ENCODE measurements around the gene NEDD9. TPM values are rescaled to one million over a fixed set of nuclear protein-coding genes. Genes with fewer than 3 reads are reported as not detected.

NEDD9 gene
- polyA plus RNA-seq, 3 donors = 18.2 to 35.9 (median 33.0) TPM

- peaks cover 43 to 44% of the 10 kb centered on the region in 2 donors for H3K36me3 Mint-ChIP-seq
- H3K4me3 ChIP-seq (replicated peaks in 1 of 3; ENCODE audit: low read depth in 2 of 3, low read length in 3 of 3) = no peak overlapping the region
- H4K20me1 ChIP-seq (ENCODE audit: insufficient read depth, low read length) = peaks cover 22% of the 10 kb centered on the region
- no peak overlapping the region for H2AFZ ChIP-seq (ENCODE audit: insufficient read depth, low read depth, low read length, poor library complexity, severe bottlenecking)
- no peaks in the 10 kb centered on the region for H3K9me3 ChIP-seq (replicated peaks in 1 of 2; ENCODE audit: control insufficient read depth in 1 of 2, insufficient read depth in 1 of 2, low read length in 2 of 2)
- WGBS (ENCODE audit: insufficient coverage) = 70% methylated on average over 2 of the region's 9 CpGs
- intact Hi-C loops (cut with micrococcal nuclease) = no loop called here
- H3K4me1 Mint-ChIP-seq = peaks cover 50% of the 10 kb centered on the region
- H3K27me3 Mint-ChIP-seq (ENCODE audit: low read depth in 3 of 3) = peaks cover 0 to 2% (median 0%) of the 10 kb centered on the region in 3 donors
- no peak overlapping the region for H3K9ac ChIP-seq (ENCODE audit: insufficient read depth, low read length, poor library complexity, severe bottlenecking)
- no peak overlapping the region for H3K4me3 Mint-ChIP-seq
- peak overlapping the region in 1 of 2 donors; percentile 29 for H3K27ac ChIP-seq (ENCODE audit: low read depth in 1 of 2, low read length in 2 of 2)
- no peaks in the 10 kb centered on the region for H3K36me3 ChIP-seq (replicated peaks in 1 of 2; ENCODE audit: control insufficient read depth in 1 of 2, insufficient read depth in 2 of 2, low read length in 2 of 2)
- H3K27ac Mint-ChIP-seq = peak overlapping the region in 6 of 7 donors; percentile 4 to 89 (median 70)
- no peaks in the 10 kb centered on the region for H3K79me2 ChIP-seq (ENCODE audit: insufficient read depth, low read length)
- no peaks in the 10 kb centered on the region for H3K9me3 Mint-ChIP-seq
- TF ChIP-seq CTCF (IDR thresholded peaks at IDR 0.05) = no peak
- no peak for DNase-seq
- no peaks in the 10 kb centered on the region for H3K27me3 ChIP-seq (ENCODE audit: control insufficient read depth in 2 of 2, insufficient read depth in 2 of 2, low read length in 2 of 2)
- H3K4me2 ChIP-seq (replicated peaks; ENCODE audit: extremely low read depth, low read length, poor library complexity, severe bottlenecking) = no peak overlapping the region
- peaks cover 28 to 35% of the 10 kb centered on the region in 2 donors for H3K4me1 ChIP-seq (ENCODE audit: control insufficient read depth in 1 of 2, insufficient read depth in 2 of 2, low read length in 2 of 2)
Measured at GRCh38 chr6:11224252-11224965, 8.1 kb downstream of the NEDD9 start.

GRCh38 chr6:11223286-11223864 is 9.1 kb downstream of the NEDD9 start:
- H3K4me1 ChIP-seq (ENCODE audit: control insufficient read depth in 1 of 2, insufficient read depth in 2 of 2, low read length in 2 of 2) = peaks cover 38 to 45% of the 10 kb centered on the region in 2 donors
- peak overlapping the region in 1 of 7 donors; percentile 61 for H3K27ac Mint-ChIP-seq

More at GRCh38 chr6:11223286-11223864, 9.1 kb downstream of the NEDD9 start:
- no peak for TF ChIP-seq CTCF (IDR thresholded peaks at IDR 0.05)
- DNase-seq = no peak
- intact Hi-C loops (cut with micrococcal nuclease) = no loop called here
- Mint-ChIP-seq H3K9me3 (no peaks in the 10 kb centered on the region), H3K4me1 (peaks cover 60% of the 10 kb centered on the region), H3K36me3 (peaks cover 47 to 49% of the 10 kb centered on the region in 2 donors), H3K4me3 (no peak overlapping the region), H3K27me3 (ENCODE audit: low read depth in 3 of 3) (peaks cover 0 to 2% (median 0%) of the 10 kb centered on the region in 3 donors)
- WGBS (ENCODE audit: insufficient coverage) = no CpG with 5 or more reads among the region's 5 CpGs
- Histone ChIP-seq H3K9me3 (replicated peaks in 1 of 2; ENCODE audit: control insufficient read depth in 1 of 2, insufficient read depth in 1 of 2, low read length in 2 of 2) (no peaks in the 10 kb centered on the region), H4K20me1 (ENCODE audit: insufficient read depth, low read length) (peaks cover 16% of the 10 kb centered on the region), H2AFZ (ENCODE audit: insufficient read depth, low read depth, low read length, poor library complexity, severe bottlenecking) (no peak overlapping the region), H3K27me3 (ENCODE audit: control insufficient read depth in 2 of 2, insufficient read depth in 2 of 2, low read length in 2 of 2) (no peaks in the 10 kb centered on the region), H3K36me3 (replicated peaks in 1 of 2; ENCODE audit: control insufficient read depth in 1 of 2, insufficient read depth in 2 of 2, low read length in 2 of 2) (no peaks in the 10 kb centered on the region), H3K79me2 (ENCODE audit: insufficient read depth, low read length) (no peaks in the 10 kb centered on the region), H3K4me2 (replicated peaks; ENCODE audit: extremely low read depth, low read length, poor library complexity, severe bottlenecking) (no peak overlapping the region), H3K9ac (ENCODE audit: insufficient read depth, low read length, poor library complexity, severe bottlenecking) (no peak overlapping the region), H3K4me3 (replicated peaks in 1 of 3; ENCODE audit: low read depth in 2 of 3, low read length in 3 of 3) (no peak overlapping the region), H3K27ac (ENCODE audit: low read depth in 1 of 2, low read length in 2 of 2) (no peak overlapping the region)

Measured in CD14-positive monocyte (primary cell).